Bronchial epithelial cell (primary cell): ENCODE results near the gene FGR. TPM values are rescaled to one million over a fixed set of nuclear protein-coding genes. Genes with fewer than 3 reads are reported as not detected.

Source experiments
- DNase-seq: peaks from one replicate; pipeline ENCODE4 v3.0.0-alpha.2; 2010; ENCODE audit warnings: low read depth
- FAIRE-seq: peaks from 2 replicates; lab custom pipeline; 2011; peaks lifted over from hg19 to GRCh38; lab: Jason Lieb, UNC
- H3K27me3 ChIP-seq: 2 replicates; pipeline ENCODE4 v1.5.1; 2011; ENCODE audit warnings: low read length; ENCODE audit not compliant: control insufficient read depth, insufficient read depth
- H3K36me3 ChIP-seq: 2 replicates; pipeline ENCODE4 v1.5.1; 2011; ENCODE audit warnings: low read length; ENCODE audit not compliant: control insufficient read depth, insufficient read depth
- H3K4me3 ChIP-seq: 2 replicates; pipeline ENCODE4 v1.5.1; 2011; ENCODE audit warnings: mild to moderate bottlenecking, low read depth, low read length, control low read depth
- CTCF ChIP-seq: IDR thresholded peaks from 2 replicates; pipeline ENCODE4 v1.5.1; 2011; ENCODE audit warnings: mild to moderate bottlenecking, moderate library complexity, low read length, control low read depth, inconsistent platforms; ENCODE audit not compliant: insufficient read depth, severe bottlenecking
- total RNA-seq: library from RNA; depleted of rRNA; stranded (reverse); fragments of >200 nt; gene quantifications from 2 replicates; pipeline ENCODE4 v1.2.1, GENCODE V29; 2014

FGR gene
- total RNA-seq, 1 donor from 2014 or later, result 1.1 TPM

GRCh38 chr1:27596261-27596660 lies 38.7 kb downstream of the FGR start:
- H3K4me3 ChIP-seq, result no peak overlapping the region
- no peak for FAIRE-seq
- no peak for TF ChIP-seq CTCF

DNA sequence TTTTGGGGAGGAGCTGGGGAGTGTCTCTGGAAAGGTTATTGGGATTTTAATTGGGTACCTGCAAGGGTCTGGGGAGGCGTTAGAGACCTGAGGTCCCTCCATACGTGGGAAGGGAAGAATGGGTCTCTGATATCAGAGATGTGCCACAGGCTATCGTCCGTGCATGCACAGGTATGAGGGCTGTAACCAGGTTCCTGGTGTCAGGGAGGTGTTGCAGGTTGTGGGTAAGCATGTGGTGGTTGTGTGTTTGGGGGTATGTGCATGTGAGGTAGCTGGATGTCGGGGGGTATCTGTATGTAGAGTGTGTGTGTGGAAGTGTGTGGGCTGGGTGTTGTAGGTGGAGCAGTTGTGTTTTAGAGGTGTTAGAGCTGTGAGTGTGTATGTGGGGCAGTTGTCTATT lies 39.4 kb downstream of the FGR start:
- H3K4me3 ChIP-seq, result no peak overlapping the region
- TF ChIP-seq CTCF, result no peak
- FAIRE-seq, result no peak
- H3K27me3 ChIP-seq, result no peaks in the 10 kb centered on the region
- peaks cover 22% of the 10 kb centered on the region for H3K36me3 ChIP-seq
- DNase-seq, result no peak

More at GRCh38 chr1:27596261-27596660, 38.7 kb downstream of the FGR start:
- peaks cover 21% of the 10 kb centered on the region for H3K36me3 ChIP-seq
- no peak for DNase-seq
- H3K27me3 ChIP-seq, result no peaks in the 10 kb centered on the region

- no peak overlapping the region for H3K4me3 ChIP-seq
- peaks cover 25% of the 10 kb centered on the region for H3K36me3 ChIP-seq
- FAIRE-seq (peak; percentile 75), DNase-seq (no peak)
- H3K27me3 ChIP-seq, result no peaks in the 10 kb centered on the region
- TF ChIP-seq CTCF, result no peak
Observed at GRCh38 chr1:27594564-27595510, 40.1 kb downstream of the FGR start.

- TF ChIP-seq CTCF, result no peak
- Histone ChIP-seq H3K4me3 (no peak overlapping the region), H3K36me3 (peaks cover 24% of the 10 kb centered on the region), H3K27me3 (no peaks in the 10 kb centered on the region)
- FAIRE-seq, result no peak
- DNase-seq, result no peak
Observed at GRCh38 chr1:27593678-27594563, 41.1 kb downstream of the FGR start.

DNA sequence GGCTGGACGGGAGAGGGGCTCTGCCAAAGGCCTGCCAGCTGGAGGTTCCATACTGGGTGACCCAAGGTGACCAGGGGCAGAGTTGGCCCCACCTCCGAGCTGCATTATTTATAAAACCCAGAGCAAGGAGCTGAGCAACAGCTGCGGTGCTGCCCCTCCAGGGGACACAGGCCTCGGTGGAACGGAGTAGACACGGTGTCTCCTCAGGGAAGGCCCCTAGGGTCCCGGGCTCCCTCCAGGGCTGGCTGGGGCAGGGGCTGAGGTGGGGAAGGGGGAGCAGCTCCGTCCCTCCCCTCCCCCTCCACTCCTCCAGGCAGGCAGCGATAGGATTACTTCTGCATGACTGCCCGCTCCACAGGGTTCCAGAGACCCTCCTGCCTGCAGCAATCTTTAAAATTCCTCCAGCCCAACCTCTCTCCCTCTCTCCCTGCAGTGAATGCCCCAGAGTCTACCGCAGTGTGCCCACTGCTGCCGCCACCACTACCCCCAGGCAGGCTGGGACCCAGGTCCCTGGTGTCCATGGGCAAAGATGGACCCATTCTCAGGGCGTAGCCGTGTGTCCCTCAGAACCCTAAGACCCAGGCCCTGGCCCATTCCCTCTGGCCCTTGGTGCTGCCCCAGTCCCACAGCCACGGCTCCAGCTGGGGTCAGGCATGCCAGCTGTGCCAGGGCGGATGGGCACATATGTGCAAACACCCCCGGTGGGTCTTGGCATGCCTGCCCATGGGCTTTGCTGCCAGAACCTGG lies 41.9 kb downstream of the FGR start:
- FAIRE-seq, result no peak
- no peak for DNase-seq
- no peak for TF ChIP-seq CTCF
- Histone ChIP-seq H3K27me3 (no peaks in the 10 kb centered on the region), H3K36me3 (peaks cover 27% of the 10 kb centered on the region), H3K4me3 (no peak overlapping the region)
